ENCODE results near the gene KRTAP3-3. TPM values are rescaled to one million over a fixed set of nuclear protein-coding genes. Genes with fewer than 3 reads are reported as not detected.
"Not testable (repeated sequence)": the region's sequence is repeated elsewhere in the genome, so short reads cannot be mapped to it uniquely, and the experiment has no call there.

KRTAP3-3 gene
- polyA plus RNA-seq, 1 donor from 2014 or later, result not detected

DNA sequence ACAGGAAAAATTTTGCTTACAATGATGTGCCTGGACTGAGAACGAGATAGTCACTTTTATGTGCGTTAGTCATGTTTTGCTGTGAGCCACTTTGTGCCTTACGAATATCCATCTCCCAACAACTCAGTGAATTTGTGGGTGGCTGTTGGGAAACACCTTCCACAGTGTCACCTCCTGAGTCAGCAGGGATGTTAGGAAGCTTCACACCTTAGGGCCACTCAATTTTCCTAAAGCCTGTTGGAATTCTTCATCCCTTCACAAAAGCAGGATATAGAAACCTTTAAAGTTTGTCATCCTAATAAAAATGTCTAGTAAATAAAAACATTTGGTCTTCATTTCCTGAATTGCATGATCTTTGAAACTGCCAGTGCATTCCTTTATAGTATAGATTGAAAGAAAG lies 19.2 kb upstream of the KRTAP3-3 start:
- Mint-ChIP-seq H3K9me3 (no peaks in the 10 kb centered on the region), H3K4me3 (no peak overlapping the region), H3K27ac (no peak overlapping the region), H3K4me1 (no peaks in the 10 kb centered on the region), H3K36me3 (no peaks in the 10 kb centered on the region), H3K27me3 (peaks cover 3% of the 10 kb centered on the region)

- Mint-ChIP-seq H3K36me3 (no peaks in the 10 kb centered on the region), H3K4me3 (no peak overlapping the region), H3K27ac (no peak overlapping the region), H3K4me1 (no peaks in the 10 kb centered on the region), H3K27me3 (peaks cover 3% of the 10 kb centered on the region), H3K9me3 (no peaks in the 10 kb centered on the region)
These were observed 18.6 kb upstream of the KRTAP3-3 start for GRCh38 chr17:41012326-41013120.

DNA sequence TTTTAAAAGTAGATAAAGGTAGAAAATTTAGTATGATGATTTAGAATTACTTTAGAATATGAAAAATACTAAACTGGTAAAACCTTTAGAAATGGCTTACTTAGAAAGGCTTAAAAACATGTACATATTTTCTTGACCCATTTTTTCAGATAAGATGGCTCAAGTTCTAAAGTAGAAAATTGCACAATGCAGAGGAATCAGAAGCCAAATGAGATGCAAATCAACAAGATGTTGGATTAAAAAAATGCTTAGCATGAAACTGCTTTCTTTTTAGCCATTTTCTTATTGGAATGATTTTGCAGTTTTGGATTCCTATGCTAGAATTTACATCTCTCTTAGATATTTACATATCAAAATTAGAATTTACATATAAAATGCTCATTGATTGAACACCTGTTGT lies 16.5 kb upstream of the KRTAP3-3 start:
- H3K4me3 Mint-ChIP-seq, result no peak overlapping the region
- no peaks in the 10 kb centered on the region for H3K36me3 Mint-ChIP-seq
- peaks cover 3% of the 10 kb centered on the region for H3K27me3 Mint-ChIP-seq
- no peaks in the 10 kb centered on the region for H3K9me3 Mint-ChIP-seq
- no peaks in the 10 kb centered on the region for H3K4me1 Mint-ChIP-seq
- H3K27ac Mint-ChIP-seq, result no peak overlapping the region

- Mint-ChIP-seq H3K27me3 (peaks cover 3% of the 10 kb centered on the region), H3K9me3 (no peaks in the 10 kb centered on the region), H3K4me1 (no peaks in the 10 kb centered on the region), H3K4me3 (no peak overlapping the region), H3K27ac (no peak overlapping the region), H3K36me3 (no peaks in the 10 kb centered on the region)
These were observed 16.0 kb upstream of the KRTAP3-3 start for GRCh38 chr17:41009936-41010335.

DNA sequence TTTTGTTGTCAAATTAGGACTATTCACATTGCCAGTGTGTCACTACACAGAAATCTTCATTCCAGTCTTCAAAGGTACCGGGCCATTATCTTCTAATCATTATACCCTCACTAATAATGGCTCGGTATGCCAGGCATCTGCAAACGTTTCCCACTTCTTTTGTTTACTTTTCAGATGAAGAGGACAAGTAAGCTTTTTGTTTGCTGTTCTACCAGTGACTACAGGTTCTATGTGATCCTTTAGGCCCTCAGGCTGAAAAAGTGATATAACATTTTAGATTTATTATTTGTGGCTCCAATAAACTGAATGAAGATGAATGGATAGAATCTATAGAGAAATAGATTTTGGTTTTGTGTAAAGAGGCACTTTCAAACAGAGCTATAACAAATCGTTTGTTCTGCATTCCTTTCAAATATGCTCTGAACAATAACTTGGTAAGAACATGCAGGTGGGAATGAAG lies 15.4 kb upstream of the KRTAP3-3 start:
- Mint-ChIP-seq H3K4me1 (no peaks in the 10 kb centered on the region), H3K4me3 (no peak overlapping the region), H3K27ac (no peak overlapping the region), H3K27me3 (peaks cover 3% of the 10 kb centered on the region), H3K36me3 (no peaks in the 10 kb centered on the region), H3K9me3 (no peaks in the 10 kb centered on the region)

DNA sequence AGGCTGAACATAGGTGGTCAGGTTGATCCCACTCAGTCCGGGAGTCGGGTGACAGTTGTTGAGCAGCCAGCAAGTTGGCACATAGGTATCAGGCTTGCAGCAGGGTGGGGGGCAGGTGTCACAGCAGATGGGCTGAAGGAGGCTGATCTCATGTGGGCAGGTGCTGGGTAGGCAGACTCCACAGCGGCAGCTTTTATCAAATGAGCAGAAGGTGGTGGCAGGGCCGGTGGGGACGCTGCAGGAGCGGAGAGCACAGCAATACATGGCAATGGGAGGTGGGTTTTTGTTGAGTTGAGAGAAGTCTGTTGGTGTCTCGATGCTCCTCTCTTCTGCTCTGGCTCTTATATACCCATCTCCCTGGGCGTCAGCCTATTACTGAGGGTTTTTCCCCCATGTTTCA lies 14.8 kb upstream of the KRTAP3-3 start, which contains the start of gene KRTAP3-1:
Gene KRTAP3-1, minus strand, starts transcription at position 318 of the 400 bp plus-strand sequence. Its CDS starts 54 bp downstream, at position 264.
- Mint-ChIP-seq H3K4me3 (no peak within 1 kb of the TSS), H3K27ac (no peak within 1 kb of the TSS), H3K36me3 (no peaks in the 10 kb centered on the region), H3K27me3 (peaks cover 3% of the 10 kb centered on the region), H3K4me1 (no peaks in the 10 kb centered on the region), H3K9me3 (no peaks in the 10 kb centered on the region)

DNA sequence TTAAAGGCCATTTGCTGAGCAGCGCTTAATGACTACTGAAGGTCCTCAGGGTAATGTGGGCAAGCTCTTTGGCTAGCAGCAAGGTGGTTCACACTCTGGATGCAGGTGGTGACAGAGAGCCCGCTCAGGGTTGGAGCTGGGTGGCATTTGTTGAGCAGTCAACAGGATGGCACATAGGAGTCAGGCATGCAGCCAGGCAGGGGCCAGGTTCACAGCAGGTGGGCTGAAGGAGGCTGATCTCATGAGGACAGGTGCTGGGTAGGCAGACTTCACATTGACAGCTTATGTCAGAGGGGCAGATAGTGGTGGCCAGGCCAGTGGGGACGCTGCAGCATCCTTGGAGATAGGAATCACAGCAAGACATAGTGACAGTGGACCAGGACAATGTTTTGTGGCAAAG lies 10.4 kb upstream of the KRTAP3-3 start:
- Mint-ChIP-seq H3K4me3 (no peak overlapping the region), H3K4me1 (no peaks in the 10 kb centered on the region), H3K27me3 (peaks cover 14% of the 10 kb centered on the region), H3K27ac (no peak overlapping the region), H3K36me3 (no peaks in the 10 kb centered on the region), H3K9me3 (no peaks in the 10 kb centered on the region)

DNA sequence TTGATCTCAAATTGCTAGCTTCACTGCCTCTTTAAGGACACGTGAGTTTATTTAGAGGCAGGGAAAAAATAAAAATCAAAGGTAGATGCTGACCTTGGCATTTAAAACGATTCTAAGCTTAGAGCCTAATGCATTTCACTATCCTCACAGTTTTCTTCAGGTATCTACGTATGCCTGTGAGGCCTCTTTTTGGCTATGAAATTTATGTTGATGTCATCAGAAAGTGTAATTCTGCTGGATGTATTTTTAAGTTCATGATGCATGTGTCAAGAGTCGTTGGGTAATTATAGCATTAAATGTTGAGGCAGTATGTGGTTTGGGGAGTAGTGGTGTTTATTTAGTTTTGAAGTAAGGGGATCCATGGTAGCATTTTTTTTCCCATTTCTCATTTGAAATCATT lies 10.0 kb upstream of the KRTAP3-3 start:
- Mint-ChIP-seq H3K27ac (no peak overlapping the region), H3K4me3 (no peak overlapping the region), H3K27me3 (peaks cover 18% of the 10 kb centered on the region), H3K36me3 (no peaks in the 10 kb centered on the region), H3K9me3 (no peaks in the 10 kb centered on the region), H3K4me1 (no peaks in the 10 kb centered on the region)

DNA sequence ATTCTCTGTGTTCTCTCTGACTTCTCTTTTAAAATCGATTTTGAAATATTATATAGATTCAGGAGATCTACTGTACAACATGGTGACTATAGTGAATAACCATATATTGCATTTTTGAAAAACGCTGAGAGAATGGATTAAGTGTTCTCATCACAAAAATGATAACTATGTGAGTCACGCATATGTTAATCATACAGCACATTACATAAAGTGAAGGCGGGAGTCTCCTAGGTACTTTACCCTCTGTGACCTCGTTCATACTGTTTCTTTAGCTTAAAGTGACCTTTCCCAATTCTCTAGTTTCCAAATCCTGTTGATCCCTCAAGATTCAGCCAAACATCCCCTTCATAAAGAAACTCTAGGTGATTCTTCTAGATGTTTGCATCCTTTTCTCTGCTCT lies 8.8 kb upstream of the KRTAP3-3 start:
- H3K4me1 Mint-ChIP-seq, result no peaks in the 10 kb centered on the region

DNA sequence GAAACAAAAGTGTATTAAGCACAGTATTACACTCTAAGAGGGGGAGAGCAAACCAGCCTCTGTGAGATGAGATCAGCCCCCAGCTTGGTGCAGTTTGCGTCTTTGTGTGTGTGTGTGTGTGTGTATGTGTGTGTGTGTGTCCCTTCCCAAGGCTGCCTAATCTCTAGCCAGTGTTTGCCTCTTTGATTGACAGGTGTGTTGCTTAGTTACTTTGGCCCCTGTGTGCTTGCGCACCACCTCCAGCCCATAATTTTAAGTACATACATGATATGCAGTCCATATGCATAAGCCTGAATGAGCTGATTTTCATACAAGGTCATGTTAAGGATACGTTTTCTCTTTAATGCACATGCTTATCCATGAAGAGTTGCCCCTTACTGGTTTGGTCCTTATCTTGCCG lies 7.8 kb upstream of the KRTAP3-3 start:
- no peak overlapping the region for H3K27ac Mint-ChIP-seq
- peaks cover 23% of the 10 kb centered on the region for H3K27me3 Mint-ChIP-seq
- H3K4me1 Mint-ChIP-seq, result no peaks in the 10 kb centered on the region
- H3K9me3 Mint-ChIP-seq, result peaks cover 0 to 1% (median 1%) of the 10 kb centered on the region in 3 donors
- H3K36me3 Mint-ChIP-seq, result no peaks in the 10 kb centered on the region
- H3K4me3 Mint-ChIP-seq, result no peak overlapping the region

More for the DNA sequence above, 8.8 kb upstream of the KRTAP3-3 start:
- no peak overlapping the region for H3K27ac Mint-ChIP-seq
- H3K27me3 Mint-ChIP-seq, result peaks cover 18% of the 10 kb centered on the region
- no peak overlapping the region for H3K4me3 Mint-ChIP-seq
- peaks cover 0 to 1% (median 0%) of the 10 kb centered on the region in 3 donors for H3K9me3 Mint-ChIP-seq
- H3K36me3 Mint-ChIP-seq, result no peaks in the 10 kb centered on the region

GRCh38 chr17:40999563-40999962 lies 5.6 kb upstream of the KRTAP3-3 start, which contains the start of gene KRTAP3-2:
Gene KRTAP3-2, minus strand, starts transcription at chr17:40999906. Its CDS starts 53 bp downstream, at chr17:40999853.
- not testable (repeated sequence) for H3K4me3 Mint-ChIP-seq, H3K27ac Mint-ChIP-seq, H3K9me3 Mint-ChIP-seq, H3K36me3 Mint-ChIP-seq, H3K4me1 Mint-ChIP-seq
- H3K27me3 Mint-ChIP-seq, result peaks cover 28% of the 10 kb centered on the region

DNA sequence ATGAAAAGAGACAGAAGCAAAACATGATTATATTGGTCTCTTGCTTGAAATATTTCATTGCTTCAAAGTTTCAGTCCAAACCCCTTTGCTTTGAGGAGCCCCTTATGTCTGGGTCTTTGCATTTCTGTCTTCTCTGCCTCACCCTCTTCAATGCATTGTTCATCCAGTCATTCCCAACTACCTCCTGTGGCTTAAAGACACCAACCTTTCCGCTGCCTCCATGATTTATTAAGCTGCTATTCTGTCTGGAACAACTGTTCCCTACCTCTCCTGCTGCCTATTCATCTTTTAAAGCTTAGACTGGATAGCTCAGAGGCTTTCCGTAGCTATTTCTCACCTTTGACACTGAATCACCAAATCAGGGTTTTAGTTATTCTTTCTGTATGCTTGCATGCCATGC lies 3.4 kb upstream of the KRTAP3-3 start:
- H3K4me1 Mint-ChIP-seq, result no peaks in the 10 kb centered on the region
- H3K27ac Mint-ChIP-seq, result no peak overlapping the region
- H3K27me3 Mint-ChIP-seq, result peaks cover 35% of the 10 kb centered on the region
- H3K36me3 Mint-ChIP-seq, result no peaks in the 10 kb centered on the region
- H3K4me3 Mint-ChIP-seq, result no peak overlapping the region
- H3K9me3 Mint-ChIP-seq, result peaks cover 0 to 1% (median 1%) of the 10 kb centered on the region in 3 donors

DNA sequence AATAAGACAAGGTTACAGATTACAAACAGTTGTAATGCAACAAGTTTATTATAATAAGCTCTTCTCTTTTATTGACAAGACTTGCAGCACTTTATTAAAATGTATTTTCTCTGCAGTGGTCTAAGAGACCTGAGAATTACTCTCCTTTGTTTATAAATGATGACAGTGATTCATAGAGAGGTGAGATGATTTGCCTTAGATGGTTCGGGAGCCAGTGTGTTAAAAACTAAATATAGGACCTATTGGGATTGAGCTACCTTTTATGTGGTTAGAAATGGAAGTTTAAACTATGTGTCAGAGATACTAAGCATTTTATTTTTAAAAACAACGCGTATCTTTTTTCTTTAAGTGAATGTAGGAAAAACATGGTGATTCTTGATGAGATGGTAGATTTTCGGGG lies 2.9 kb upstream of the KRTAP3-3 start:
- H3K36me3 Mint-ChIP-seq, result no peaks in the 10 kb centered on the region
- no peaks in the 10 kb centered on the region for H3K4me1 Mint-ChIP-seq
- peaks cover 38% of the 10 kb centered on the region for H3K27me3 Mint-ChIP-seq
- H3K4me3 Mint-ChIP-seq, result no peak overlapping the region
- H3K9me3 Mint-ChIP-seq, result peaks cover 0 to 1% (median 1%) of the 10 kb centered on the region in 3 donors
- no peak overlapping the region for H3K27ac Mint-ChIP-seq

DNA sequence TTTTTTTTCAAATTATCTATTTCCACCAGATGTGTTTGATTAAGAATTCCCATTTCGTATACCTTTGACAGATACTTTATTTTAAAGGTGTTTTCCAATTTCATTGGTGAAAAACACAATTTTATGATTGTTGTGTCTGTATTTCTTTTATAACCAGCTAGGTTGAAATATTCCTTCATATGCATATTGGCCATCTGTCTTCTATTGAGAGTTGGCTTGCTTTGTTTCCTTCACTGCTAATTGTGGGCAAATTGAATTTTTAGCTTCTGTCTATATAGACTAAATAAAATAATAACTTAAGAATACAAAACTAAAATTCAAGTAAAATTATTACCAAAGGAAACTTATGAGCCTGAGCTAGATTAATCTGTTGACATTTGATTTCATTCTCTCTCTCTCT lies 1.2 kb upstream of the KRTAP3-3 start:
- Mint-ChIP-seq H3K36me3 (no peaks in the 10 kb centered on the region), H3K27ac (no peak overlapping the region), H3K9me3 (peaks cover 1 to 3% (median 1%) of the 10 kb centered on the region in 3 donors), H3K4me3 (no peak overlapping the region), H3K4me1 (no peaks in the 10 kb centered on the region), H3K27me3 (peaks cover 38% of the 10 kb centered on the region)

DNA sequence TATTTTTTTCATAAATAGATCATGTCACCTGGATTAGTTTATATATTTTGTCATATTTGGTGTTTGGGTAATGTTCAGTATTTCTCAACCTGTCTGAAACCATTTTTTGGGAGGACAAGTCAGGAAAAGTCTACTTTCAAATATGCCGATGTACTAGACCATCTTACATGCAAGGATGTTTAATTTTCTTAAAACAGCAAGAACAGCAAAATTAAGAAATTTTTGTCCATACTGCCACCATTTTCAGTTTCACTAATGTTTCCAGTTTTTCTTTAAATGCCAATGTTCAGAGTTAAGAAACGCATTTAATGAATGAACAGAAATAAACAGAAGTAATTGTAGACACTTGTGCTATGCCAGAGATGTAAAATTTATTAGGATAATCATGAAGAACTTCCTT lies 880 bp downstream of the KRTAP3-3 start:
- Mint-ChIP-seq H3K9me3 (peaks cover 0 to 3% (median 1%) of the 10 kb centered on the region in 3 donors), H3K27me3 (peaks cover 25% of the 10 kb centered on the region), H3K36me3 (no peaks in the 10 kb centered on the region), H3K4me3 (no peak overlapping the region), H3K27ac (no peak overlapping the region), H3K4me1 (no peaks in the 10 kb centered on the region)

GRCh38 chr17:40992666-40993065 lies 1.3 kb downstream of the KRTAP3-3 start:
- H3K9me3 Mint-ChIP-seq, result peaks cover 0 to 3% (median under 1%) of the 10 kb centered on the region in 3 donors
- no peaks in the 10 kb centered on the region for H3K36me3 Mint-ChIP-seq
- no peak overlapping the region for H3K27ac Mint-ChIP-seq
- H3K4me3 Mint-ChIP-seq, result no peak overlapping the region
- peaks cover 25% of the 10 kb centered on the region for H3K27me3 Mint-ChIP-seq
- peaks cover 0 to 1% (median 0%) of the 10 kb centered on the region in 3 donors for H3K4me1 Mint-ChIP-seq
